Skin epidermis (tissue), 12 donors: ENCODE data around the gene ASIP.
"Not testable (repeated sequence)": the region's sequence is repeated elsewhere in the genome, so short reads cannot be mapped to it uniquely, and the experiment has no call there.

Experiments
- H3K27ac ChIP-seq, 21 experiments: fragments of 200-600 bp; sonication (generic) in 11 of 21; one replicate each; pipeline ENCODE4 v1.5.0; 2020; ENCODE audit warnings: mild to moderate bottlenecking in 3 of 21, inconsistent platforms in 2 of 21, moderate library complexity in 2 of 21
- H3K4me3 ChIP-seq, 7 experiments: fragments of 200-600 bp; sonication (generic) in 2 of 7; one replicate each; pipeline ENCODE4 v1.5.0; 2020; ENCODE audit warnings: inconsistent platforms in 2 of 7, mild to moderate bottlenecking in 2 of 7, moderate library complexity in 1 of 7

ASIP gene

DNA sequence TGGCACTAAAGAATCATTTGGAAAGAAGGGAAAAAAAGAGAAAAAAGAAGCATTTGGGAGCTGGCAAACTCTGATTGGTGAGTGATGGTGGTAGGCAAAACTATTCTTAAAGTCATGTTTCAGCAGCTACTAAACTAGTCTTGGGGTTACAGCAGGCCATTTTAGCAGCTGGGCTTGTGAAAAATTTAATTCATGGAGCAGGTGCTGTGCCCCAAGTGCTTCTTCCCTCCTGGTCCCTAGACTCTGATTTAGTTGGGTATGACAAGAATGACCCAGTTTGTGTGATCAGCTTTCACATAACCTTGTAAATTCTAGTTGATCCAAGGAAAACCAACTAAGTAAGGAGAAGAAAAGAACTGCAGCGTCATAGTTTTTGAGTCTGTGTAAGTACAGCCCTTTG, 1.1 kb upstream of the ASIP start:
- no peak overlapping the region for H3K4me3 ChIP-seq
- H3K27ac ChIP-seq: no peak overlapping the region

DNA sequence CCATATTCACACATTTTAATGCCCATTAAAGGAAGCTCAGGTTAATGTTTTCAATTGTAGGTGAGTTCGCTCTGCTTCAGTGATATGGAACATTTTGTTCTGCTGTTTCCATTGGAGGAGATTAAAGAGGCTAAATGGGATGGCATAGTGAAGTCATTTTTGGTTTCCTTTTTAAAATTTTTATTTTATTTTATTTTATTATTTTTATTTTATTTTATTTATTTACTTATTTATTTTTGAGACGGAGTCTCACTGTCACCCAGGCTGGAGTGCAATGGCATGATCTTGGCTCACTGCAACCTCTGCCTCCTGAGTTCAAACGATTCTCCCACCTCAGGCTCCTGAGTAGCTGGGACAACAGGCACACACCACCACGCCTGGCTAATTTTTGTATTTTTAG, 792 bp downstream of the ASIP start:
- not testable (repeated sequence) for H3K4me3 ChIP-seq, H3K27ac ChIP-seq

DNA sequence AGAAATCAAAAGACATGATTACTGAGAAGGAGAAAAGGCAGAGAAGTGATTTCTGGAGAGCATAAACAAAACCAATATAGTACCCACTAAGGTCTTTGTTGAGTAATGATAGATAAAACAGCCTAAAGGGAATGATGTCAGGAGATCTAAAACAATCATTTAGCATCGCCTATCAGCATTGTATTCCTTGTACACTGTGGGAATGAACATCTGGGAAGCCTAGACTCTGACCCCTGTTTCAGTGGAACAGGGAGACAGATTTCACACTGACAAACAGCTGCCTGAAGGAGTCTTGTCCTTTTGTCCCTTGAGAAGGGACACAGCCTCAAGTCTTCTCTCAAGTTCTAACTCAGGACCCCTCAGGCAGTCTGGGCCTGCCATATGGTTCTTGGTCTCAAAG, 1.7 kb downstream of the ASIP start:
- H3K4me3 ChIP-seq: no peak overlapping the region
- H3K27ac ChIP-seq: no peak overlapping the region

DNA sequence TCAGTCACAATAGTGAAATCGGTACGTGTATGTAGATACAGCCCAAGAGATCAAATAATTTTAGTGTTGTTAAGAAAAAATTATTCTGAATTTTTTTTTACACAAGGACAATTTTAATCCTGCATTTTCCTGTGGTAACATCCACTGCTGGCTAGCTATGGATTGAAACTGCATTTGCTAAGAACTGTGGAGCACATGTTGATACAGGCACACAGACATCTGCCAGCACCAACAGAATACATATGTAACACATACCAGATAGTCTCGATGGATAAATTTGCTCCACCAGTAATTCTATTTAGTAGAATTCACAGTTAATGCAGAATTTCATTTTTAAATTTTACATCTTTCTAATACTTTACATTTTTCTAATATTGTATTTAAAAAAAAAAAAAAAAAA, 2.2 kb downstream of the ASIP start:
- H3K27ac ChIP-seq: no peak overlapping the region
- H3K4me3 ChIP-seq: no peak overlapping the region

DNA sequence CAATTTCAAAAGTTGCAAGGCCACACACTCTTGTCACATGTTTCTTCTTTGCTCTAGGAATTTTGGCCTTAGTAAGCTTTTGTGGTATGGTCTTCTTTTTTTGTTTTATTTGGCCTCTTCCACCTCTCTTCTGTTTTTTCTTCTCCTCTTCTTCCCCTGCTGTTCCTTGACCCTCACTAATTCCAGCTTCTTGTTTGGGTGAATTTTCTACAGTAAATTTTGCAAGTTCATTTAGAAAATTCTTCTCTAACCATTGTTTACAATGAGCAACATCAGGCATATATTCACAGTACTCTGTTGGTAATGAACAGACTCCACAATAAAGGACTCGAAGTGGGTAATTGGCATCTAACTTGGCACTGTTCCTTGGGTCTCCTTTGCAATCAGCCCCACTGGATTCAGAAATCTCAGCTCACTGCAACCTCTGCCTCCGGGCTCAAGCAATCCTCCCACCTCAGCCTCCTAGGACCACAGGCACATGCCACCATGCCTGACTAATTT, 5.0 kb downstream of the ASIP start:
- Histone ChIP-seq H3K27ac (no peak overlapping the region), H3K4me3 (no peak overlapping the region)

DNA sequence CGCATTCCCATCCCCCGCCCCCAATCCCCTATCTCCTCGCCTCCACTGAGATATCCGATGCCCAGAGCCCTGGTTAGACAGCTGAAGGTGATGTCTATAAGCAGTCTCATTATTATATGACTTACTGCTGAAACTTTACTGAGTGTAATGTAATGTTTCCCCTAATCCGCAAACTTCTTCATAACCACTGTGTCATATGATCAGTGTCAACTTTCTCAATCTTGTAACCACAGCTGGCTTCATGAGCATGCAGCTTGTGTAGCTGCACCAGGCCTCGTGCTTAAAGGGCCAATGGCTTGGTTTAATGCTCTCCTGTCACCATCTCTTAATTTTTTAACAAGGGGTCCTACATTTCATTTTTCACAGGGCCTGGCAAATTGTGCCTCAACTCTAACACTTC, 8.1 kb downstream of the ASIP start:
- Histone ChIP-seq H3K4me3 (no peak overlapping the region), H3K27ac (peak overlapping the region in 2 of 21 experiments; percentile 17 to 34)

DNA sequence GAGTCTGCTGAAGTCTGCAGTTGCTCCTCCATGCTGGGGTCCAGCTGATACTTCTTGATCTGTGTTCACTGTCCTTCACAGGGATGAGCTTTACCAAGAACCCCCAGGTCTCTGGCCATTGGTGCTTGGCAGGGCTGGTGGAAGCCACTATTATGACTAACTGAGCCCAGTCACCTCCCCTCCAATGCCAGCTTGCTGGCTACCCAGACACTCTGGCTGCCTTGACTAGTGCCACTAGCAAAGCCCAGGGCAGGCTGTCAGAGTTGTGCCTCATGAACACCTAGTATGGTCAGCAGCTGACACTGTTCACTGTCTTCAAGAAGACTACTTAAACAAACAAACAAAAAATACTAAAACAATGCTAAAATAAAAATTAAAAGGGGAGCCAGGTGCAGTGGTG, 8.8 kb downstream of the ASIP start:
- no peak overlapping the region for H3K4me3 ChIP-seq
- H3K27ac ChIP-seq: no peak overlapping the region

DNA sequence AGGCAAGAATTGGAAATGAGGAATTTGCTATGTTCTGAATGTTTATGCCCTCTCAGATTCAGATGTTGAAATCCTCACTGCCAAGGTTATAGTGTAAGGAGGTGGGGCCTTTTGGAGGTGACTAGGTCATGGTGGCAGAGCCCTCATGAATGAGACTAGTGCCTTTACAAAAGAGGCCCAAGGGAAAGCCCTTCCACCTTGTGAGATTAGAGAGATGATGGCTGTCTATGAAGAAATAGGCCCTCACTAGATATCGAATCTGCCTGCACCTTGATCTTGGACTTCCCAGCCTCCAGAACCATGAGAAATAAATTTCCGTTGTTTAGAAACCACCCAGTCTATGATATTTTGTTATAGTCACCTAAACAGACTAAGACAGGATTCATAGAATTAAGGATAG, 10.4 kb downstream of the ASIP start:
- no peak overlapping the region for H3K27ac ChIP-seq
- no peak overlapping the region for H3K4me3 ChIP-seq

DNA sequence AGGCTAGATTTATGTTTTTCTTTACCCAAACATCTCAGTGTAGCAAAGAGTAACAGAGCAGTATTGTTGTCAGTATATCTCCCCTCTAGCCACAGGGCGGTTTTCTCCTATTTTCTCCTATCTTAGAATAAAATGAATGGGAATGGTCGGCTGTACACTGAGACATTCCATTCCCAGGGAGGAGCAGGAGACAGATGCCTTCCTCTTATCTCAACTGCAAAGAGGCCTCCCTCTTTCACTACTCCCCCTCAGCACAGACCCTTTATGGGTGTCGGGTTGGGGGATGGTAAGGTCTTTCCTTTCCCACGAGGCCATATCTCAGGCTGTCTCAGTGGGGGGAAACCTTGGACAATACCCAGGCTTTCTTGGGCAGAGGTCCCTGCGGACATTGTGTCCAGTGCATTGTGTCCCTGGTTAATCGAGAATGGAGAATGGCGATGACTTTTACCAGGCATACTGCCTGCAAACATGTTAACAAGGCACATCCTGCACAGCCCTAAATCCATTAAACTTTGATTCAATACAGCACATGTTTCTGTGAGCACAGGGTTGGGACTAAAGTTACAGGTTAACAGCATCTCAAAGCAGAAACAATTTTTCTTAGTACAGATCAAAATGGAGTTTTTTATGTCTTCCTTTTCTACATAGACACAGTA, 11.3 kb downstream of the ASIP start:
- not testable (repeated sequence) for H3K27ac ChIP-seq, H3K4me3 ChIP-seq

DNA sequence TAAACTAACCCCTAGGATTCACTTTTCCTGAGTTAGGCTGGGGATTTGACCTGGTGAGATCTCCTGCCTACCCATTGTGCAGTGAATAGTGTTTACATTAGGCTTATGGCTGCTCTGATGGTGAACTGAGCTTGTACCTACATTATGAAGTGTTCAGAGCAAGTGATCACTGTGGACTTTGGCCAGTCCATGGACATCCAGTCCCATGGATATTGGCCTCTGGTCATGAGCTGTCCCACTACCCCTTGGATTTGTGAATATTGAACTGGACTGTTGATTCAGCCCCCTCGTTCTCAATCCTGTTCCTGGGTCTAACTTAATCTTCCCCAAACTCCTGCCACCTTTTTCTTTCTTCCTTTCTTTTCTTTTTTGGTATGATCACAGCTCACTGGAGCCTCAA, 13.8 kb downstream of the ASIP start:
- H3K27ac ChIP-seq: no peak overlapping the region
- H3K4me3 ChIP-seq: no peak overlapping the region

DNA sequence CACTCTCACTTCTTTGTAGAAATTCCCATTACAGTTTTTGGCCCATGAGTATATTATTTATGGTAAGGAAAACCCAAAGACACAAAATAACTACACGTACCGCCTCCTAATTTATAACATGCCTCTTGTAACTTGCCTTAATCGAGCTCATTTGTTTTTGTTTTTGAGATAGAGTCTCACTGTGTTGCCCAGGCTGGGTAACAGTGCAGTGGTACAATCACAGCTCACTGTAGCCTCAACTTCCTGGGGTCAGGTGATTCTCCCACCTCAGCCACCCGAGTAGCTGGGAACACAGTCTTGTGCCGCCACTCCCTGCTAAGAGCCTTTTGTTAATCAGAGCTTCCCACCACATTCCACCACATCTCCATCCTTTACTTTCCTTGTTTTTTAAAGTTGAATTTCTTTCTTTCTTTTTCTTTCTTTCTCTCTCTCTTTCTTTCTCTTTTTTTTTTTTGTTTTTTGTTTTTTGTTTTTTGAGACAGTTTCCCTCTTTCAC, 15.5 kb downstream of the ASIP start:
- no peak overlapping the region for H3K4me3 ChIP-seq
- H3K27ac ChIP-seq: no peak overlapping the region

DNA sequence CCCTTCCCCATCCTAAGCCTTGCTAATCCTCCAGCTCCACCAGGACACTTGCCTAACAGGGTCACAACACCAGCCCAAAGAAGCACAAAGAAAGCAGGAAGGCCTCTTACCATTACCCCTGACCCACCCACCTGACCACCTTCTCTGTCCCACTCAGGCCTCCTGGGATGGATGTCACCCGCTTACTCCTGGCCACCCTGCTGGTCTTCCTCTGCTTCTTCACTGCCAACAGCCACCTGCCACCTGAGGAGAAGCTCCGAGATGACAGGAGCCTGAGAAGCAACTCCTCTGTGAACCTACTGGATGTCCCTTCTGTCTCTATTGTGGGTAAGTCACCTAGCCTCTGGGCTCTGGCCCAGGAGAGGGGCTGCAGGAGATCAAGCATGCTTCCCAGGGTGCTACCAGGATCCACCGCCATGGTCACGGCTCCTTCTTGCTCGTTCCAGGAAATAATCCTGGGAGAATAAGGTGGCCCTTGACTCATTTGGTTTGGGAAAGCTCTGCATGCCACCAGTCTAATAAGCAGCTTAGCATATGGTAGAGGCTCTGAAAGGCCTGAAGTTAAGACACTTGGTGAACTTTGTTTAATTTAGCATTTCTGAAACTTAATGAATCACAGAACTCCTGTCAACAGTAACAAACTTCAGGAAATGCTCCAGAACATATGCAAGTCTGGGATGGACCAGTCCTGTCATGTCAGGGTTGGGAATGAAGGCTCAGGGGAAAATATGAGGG, 19.2 kb downstream of the ASIP start:
- Histone ChIP-seq H3K27ac (no peak overlapping the region), H3K4me3 (no peak overlapping the region)

DNA sequence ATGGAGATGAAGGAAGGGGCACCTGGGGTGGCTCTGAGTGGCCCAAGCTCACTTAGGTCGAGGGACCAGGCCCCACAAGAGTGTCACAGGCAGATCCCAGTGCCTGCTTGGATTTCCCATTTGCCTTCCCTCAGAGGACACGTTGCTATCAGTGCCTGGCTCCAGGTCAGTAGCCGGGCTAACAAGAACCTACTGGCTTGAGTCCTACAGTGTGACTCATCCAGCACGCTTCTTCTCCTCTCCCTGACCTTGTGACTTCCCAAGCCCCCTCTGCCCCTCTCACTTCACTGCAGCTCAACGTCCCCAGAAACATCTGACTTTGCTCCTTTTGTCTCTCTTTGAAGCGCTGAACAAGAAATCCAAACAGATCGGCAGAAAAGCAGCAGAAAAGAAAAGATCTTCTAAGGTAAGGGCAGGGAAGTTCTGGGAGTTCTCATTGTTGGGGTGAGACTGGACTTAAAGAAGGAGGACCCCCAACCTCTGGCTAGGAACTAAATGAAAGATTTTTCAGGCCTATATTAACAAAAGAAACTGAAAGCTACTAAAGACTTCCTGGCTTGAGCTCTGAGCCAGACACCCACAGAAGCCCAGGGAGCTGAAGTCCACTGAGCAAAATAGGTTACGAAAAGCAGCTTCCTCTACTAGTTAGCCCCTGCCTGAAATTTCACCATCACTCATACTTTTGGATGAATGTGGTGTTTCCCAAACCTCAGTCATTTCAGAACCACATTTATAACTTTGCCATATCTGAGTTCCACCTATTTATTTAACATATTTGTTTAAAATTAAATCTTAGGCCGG, 21.5 kb downstream of the ASIP start:
- Histone ChIP-seq H3K27ac (peak overlapping the region in 13 of 21 experiments; percentile 8 to 72 (median 51)), H3K4me3 (no peak overlapping the region)

DNA sequence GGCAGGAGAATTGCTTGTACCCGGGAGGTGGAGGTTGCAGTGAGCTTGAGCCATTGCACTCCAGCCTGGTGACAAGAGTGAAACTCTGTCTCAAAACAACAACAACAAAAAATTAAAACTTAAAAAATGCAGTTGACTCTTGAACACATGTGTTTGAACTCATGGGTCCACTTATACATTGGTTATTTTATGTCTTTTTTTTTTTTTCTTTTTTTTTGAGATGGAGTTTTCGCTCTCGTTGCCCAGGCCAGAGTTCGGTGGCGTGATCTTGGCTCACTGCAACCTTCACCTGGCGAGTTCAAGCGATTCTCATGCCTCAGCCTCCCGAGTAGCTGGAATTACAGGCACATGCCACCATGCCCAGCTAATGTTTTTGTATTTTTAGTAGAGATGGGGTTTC, 22.2 kb downstream of the ASIP start:
- not testable (repeated sequence) for H3K4me3 ChIP-seq, H3K27ac ChIP-seq

DNA sequence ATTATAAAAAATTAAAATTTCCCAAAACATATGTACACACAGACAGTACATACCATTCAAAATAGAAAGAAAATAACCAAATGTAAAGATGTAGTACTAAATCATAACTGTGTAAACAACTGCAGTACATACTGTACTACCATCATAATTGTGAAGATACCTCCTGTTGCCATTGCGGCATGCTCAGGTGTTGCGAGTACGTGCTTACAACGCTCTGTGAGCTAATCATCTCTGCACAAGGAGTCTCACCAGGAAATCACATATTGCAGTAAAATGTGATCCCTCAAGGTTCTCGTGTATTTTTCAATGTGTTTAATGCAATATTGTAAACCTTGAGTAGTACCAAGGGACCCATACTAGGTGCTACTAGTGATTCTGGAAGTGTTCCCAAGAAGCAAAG, 22.9 kb downstream of the ASIP start:
- Histone ChIP-seq H3K27ac (no peak overlapping the region), H3K4me3 (no peak overlapping the region)

DNA sequence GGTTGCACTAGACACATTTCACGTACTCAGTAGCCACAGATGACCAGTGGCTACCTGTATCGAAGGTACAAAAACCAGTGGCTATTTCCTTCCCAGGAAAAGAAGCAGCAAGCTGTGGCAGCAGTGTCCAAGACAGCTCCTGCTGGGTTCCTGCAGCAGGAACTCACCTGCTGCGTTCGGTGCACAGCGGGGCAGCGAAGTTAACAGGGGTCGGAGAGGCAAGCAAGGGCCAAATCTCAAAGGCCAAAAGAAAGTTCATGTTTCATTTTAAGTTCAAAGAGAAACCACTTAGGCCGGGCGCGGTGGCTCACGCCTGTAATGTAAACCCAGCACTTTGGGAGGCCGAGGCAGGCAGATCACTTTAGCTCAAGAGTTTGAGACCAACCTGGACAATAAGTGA, 26.9 kb downstream of the ASIP start:
- no peak overlapping the region for H3K4me3 ChIP-seq
- H3K27ac ChIP-seq: no peak overlapping the region

DNA sequence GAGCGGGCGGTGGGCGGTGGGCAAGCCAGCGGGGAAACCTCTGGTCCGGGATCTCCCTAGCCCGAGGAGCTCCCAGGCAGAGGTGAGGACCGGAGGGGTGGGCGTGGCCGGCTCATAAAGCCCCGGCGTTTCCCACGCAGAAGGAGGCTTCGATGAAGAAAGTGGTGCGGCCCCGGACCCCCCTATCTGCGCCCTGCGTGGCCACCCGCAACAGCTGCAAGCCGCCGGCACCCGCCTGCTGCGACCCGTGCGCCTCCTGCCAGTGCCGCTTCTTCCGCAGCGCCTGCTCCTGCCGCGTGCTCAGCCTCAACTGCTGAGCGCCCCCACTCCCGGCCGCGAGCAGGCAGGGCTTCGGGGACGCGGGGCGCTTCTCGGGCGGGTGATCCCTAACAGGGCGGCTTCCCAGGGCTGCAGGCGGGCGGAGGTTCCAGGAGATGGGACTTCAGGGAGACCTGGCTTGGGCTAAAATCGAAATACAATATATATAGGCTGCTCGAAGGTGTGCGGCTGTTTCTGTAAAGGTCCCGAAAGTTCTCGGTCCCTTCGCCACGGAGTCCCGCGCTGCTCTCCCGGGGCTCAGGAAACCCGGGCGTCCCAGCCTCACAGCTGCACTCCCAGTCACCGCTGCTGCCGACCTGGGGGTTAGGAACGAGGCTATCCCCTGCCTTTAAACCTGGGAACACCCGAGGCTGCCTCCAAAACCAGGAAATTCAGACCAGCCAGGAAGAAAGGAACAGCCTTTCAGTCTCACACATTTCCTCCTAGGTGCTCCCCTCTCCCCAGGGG, 27.8 kb downstream of the ASIP start:
- Histone ChIP-seq H3K4me3 (peak overlapping the region; percentile 11 to 35 (median 22)), H3K27ac (peak overlapping the region in 4 of 21 experiments; percentile 27 to 47 (median 32))

DNA sequence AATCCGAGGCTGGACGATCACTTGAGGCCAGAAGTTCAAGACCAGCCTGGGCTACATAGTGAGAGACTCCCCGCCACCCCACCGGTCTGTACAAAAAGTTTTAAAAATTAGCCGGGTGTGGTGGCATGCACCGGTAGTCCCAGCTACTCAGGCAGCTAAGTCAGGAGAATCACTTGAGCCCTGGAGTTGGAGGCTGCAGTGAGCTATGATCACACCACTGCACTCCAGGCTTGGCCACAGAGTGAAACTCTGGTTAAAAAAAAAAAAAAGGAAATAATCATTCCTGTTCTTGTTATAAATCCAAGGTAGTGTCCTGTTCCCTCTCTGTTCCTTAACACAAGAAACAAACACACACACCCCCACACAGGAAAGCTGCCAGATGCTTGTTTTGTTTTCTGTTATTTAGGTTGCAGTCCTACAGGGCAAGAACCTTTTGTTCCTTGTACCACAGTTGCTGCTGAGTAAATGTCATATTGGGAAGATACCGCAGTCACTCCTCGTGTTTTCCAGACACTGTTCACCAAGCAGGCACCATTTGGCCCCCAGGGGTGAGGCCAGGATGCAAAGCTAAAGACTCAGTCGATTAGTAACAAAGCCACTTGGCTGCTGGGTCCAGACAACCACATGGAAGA, 28.9 kb downstream of the ASIP start:
- Histone ChIP-seq H3K27ac (no peak overlapping the region), H3K4me3 (no peak overlapping the region)

DNA sequence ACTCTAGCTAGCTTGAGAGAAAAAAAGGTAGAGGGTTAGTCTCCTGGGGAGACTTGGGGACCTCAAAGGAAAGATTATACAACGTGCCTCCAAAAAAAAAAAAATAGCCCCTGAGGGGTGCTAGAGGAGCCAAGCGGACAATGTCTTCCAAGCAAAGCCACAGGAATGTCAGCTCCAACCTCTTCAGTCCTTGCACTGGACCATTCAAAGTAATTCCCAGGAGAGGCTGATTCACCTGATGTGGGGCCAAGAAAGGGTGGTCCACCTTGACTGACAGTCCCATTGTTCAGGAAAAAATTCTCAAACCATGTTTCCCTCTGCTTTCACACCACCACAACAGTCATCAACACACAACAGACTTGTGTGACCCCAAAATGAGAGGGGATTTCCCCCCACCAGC, 30.7 kb downstream of the ASIP start:
- no peak overlapping the region for H3K27ac ChIP-seq
- H3K4me3 ChIP-seq: no peak overlapping the region
